NCI-H2196 (cell line): ENCODE data around the gene DAGLA.

ENCODE experiments used
- DNase-seq: peaks from one replicate; lab custom pipeline; 2025; ENCODE audit not compliant: unreplicated experiment; lab: John Stamatoyannopoulos, UW

The DAGLA gene

DNA sequence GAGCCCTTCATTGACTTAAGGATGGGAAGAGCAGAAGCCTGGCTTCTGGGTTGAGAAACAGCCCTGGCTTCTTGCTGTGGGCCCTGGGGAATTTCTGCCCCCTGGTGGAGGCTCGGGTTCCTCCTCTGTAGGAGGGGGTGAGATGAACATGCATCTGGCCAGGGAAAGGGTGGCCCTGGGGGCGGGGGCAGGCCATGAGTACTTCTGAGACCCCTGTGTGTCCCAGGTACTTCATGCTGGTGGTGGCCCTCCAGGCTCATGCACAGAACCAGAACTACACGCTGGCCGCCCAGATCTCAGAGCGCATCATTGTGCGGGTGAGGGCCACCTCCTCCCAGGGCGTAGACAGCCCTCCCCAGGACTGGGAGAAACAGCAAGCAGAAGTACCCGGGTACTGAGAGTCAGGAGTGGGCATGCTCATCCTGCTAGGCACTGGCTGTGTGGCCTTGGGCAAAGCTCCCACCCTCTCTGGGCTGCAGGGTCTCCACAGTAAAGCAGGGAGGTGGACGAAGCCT lies 96.4 kb downstream of the DAGLA start:
- peak; percentile 34 for DNase-seq

GRCh38 chr11:61777234-61778090 lies 97.3 kb downstream of the DAGLA start:
- DNase-seq = no peak

- no peak for DNase-seq
These were observed 98.2 kb downstream of the DAGLA start for GRCh38 chr11:61778357-61778886.

DNA sequence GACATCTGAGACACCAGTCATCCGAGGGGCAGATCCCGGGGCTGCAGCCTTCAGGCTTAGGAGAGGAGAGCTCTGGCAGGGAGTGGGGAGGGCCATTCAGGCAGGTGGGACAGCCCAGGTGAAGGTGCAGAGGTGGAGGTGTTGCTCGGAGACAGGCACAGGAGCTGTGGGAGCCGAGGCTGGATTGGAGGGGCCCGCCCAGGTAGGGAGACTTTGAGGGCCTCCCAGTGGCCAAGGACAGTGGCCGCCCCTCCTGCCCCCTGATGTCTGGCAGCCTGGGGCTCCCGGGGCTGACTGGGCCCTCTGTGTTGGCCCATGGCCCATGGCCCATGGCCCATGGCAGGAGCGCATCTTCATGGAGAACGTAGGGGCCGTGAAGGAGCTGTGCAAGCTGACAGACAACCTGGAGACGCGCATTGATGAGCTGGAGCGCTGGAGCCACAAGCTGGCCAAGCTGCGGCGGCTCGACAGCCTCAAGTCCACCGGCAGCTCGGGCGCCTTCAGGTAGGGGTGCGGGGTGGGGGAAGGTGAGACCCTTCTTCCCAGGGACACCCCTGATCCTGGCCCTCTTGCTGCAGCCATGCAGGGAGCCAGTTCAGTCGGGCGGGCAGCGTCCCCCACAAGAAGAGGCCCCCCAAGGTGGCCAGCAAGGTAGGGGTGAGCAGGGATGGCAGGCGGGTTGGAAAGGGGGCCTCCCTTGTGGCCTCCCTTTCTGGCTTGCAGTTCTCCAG lies 98.9 kb downstream of the DAGLA start:
- no peak for DNase-seq

DNA sequence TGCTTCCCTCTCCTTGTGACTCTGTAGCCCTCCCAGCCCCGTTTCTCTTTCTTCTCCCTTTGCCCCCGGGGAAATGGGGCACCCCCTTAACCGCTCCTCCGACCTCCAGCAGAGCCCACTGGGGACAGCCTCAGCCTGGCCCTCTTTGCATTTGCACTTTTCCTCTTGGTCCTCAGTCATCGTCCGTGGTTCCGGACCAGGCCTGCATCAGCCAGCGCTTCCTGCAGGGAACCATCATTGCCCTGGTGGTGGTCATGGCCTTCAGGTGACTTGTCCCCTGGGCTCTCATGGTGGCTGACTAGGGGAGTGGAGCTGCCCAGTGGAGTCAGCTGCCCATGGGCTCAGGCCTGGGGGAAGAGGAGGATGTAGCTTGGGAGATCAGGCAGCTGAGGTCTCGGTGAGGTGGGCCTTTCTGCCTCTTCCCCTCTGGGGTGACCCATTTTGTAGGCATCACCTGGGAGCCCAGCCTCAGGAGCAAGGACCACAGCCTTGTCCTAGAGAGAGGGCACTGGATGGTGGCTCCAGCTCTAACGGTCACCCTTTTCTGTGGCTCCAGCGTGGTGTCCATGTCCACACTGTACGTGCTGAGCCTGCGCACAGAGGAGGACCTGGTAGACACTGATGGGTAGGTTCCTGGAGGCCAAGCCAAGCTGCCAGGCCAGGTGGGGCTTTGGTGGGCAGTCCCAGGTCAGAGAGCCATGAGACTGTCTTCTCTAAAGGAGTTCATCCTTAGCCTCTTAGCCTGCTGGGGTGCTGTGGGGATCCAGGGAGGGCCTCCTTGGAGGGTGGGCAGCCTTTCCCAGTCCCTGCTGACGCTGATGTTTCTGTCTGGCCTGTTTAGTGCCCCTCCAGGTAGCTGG lies 99.7 kb downstream of the DAGLA start:
- DNase-seq = no peak

- DNase-seq = no peak
These were observed 100.5 kb downstream of the DAGLA start for GRCh38 chr11:61780581-61781162.

- no peak for DNase-seq
These were observed 101.4 kb downstream of the DAGLA start for GRCh38 chr11:61781585-61781984.

GRCh38 chr11:61782299-61782698 lies 102.1 kb downstream of the DAGLA start:
- no peak for DNase-seq

DNA sequence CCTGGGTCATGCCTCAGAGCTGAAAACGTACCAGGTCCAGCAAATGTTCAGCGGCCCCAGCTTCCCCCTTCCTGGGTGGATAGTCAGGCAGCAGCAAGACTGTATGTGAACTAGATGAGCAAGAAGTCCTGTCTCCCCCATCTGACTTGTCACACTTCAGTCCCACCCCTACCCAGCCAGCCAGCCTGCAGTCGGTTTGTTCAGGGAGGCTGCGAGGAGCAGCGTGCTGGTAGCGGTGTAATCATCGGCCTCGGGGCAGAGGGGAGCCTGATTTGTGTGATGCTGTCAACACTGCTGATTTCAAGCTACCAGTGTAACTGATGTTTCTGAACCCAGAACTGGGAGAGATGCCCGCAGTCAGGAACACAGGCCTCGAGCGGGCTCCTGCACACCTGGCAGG lies 102.7 kb downstream of the DAGLA start:
- DNase-seq = no peak

- DNase-seq = no peak
These were observed 103.7 kb downstream of the DAGLA start for GRCh38 chr11:61783717-61784505.

- DNase-seq = no peak
These were observed 104.3 kb downstream of the DAGLA start for GRCh38 chr11:61784506-61784805.

- no peak for DNase-seq
These were observed 105.7 kb downstream of the DAGLA start for GRCh38 chr11:61785837-61786402.

DNA sequence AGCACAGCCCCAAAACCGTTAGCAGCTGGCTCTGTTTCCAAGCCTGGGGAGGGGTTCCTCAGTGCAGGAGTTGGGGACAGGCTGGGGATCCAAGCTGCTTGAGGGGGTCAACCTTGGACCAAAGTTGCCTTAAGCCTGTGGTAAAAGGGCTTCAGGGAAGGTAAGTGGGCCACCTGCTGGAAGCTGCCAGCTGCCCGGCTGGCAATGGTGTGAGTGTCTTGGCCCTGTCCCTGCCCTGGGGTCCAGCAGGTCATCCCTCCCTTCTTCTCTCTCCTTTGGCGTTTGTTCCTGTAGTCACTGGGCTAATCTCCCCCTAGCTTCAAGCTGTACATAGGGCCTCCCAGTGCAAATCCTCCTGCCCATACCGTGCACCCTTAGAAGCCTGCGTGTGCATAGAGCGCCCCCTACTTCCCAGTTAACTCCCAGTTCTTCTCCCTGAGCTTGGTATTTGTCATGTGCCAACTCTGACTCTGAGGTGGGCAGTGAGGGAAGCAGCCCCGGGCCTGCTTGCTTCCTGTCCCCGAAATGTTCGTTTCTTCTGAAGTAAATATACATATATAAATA lies 107.8 kb downstream of the DAGLA start:
- peak; percentile 10 for DNase-seq

- DNase-seq = peak; percentile 85
These were observed 111.6 kb downstream of the DAGLA start for GRCh38 chr11:61791737-61792309.

DNA sequence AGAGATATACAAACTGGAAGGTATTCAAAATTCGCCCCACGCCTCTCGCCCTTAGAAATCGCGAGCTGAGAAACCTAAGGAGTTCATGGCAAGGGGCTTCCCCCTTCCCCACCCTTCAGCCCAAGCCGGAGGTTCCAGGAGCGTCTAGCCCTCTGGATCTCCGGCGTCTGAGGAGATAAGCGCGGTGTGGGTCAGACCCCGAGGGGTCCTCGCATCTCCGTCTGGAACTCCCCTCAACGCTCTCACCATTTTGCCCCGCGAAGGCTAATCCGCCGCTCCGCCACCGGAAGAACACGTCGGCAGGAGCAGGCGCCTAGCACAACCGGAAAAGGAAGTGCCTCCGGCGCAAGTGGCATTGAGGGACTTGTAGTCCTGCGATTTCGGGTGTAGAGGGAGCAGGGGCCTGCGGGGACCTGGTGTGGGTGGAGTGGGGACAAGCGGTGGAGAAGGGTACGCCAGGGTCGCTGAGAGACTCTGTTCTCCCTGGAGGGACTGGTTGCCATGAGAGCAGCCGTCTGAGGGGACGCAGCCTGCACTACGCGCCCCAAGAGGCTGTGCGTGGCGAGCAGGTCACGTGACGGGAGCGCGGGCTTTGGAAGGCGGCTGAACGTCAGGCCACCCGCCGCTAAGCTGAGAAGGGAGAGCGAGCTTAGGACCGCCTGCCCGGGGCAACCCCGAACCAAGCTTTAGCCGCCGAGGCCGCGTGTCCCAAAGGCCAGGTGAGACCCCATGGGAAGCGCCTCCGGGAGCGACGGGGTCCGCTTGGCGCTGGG lies 112.3 kb downstream of the DAGLA start, which contains the start of the genes FEN1 and TMEM258:
Gene FEN1 (plus strand): TSS at position 602 of the 773 bp plus-strand sequence. CDS start 2,451 bp downstream, outside the sequence.
Gene TMEM258 (minus strand): TSS at position 290 of the 773 bp plus-strand sequence. CDS start 41 bp downstream, at position 249.
- peak; percentile 94 for DNase-seq

- DNase-seq = no peak
These were observed 113.1 kb downstream of the DAGLA start for GRCh38 chr11:61793083-61793828.

- DNase-seq = no peak
These were observed 113.6 kb downstream of the DAGLA start for GRCh38 chr11:61793829-61794204.
